Measurements from ENCODE around the gene IFT25.

DNA sequence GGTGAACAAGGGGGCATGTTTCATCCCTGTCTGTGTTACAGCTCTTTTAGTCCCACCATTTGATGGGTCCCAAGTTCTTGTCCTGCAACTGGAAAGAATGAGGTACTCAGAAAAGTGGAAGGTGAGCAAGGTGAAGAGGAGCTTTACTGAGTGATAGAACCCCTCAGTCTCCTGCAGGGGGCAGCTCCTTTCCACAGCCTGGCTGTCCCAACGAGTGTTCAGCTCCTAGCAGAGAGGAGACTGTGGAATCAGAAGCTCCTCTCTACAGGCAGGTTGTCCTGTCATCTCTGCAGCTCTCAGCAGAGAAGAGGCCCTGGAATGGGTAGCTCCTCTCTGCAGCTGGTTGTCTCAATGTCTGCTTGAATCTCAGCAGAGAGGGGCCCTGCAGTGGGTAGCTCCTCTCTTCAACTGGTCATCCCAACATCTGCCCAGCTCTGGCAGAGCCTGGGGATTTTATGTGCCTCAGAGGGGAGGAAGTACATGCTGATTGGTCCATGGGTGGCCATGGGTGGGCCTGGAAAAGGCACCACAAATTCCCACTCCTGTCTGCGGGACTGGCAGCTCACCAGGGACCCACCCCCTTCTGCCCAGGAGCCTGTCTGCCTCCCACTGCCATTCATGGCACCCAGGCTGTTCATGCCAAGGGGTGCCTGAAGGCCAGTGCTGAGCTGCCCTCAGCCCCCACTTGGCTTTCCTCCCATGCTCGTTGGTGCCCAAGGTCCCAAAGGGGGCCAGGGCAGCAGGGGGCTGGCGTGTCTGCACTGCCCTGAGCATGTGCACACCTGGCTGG, 46.8 kb upstream of the IFT25 start:
- TF ChIP-seq, protein P1, sequence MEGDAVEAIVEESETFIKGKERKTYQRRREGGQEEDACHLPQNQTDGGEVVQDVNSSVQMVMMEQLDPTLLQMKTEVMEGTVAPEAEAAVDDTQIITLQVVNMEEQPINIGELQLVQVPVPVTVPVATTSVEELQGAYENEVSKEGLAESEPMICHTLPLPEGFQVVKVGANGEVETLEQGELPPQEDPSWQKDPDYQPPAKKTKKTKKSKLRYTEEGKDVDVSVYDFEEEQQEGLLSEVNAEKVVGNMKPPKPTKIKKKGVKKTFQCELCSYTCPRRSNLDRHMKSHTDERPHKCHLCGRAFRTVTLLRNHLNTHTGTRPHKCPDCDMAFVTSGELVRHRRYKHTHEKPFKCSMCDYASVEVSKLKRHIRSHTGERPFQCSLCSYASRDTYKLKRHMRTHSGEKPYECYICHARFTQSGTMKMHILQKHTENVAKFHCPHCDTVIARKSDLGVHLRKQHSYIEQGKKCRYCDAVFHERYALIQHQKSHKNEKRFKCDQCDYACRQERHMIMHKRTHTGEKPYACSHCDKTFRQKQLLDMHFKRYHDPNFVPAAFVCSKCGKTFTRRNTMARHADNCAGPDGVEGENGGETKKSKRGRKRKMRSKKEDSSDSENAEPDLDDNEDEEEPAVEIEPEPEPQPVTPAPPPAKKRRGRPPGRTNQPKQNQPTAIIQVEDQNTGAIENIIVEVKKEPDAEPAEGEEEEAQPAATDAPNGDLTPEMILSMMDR (conservative IDR thresholded peaks at IDR 0.05; ENCODE audit: low read length), result 0 out of 2 replicates have a peak, but pooled peaks have one; percentile 20
- no peak for TF ChIP-seq EZH2phosphoT487 (IDR thresholded peaks at IDR 0.05; ENCODE audit: borderline replicate concordance)
